ENCODE results near the gene HMOX2.

Gene HMOX2, protein sequence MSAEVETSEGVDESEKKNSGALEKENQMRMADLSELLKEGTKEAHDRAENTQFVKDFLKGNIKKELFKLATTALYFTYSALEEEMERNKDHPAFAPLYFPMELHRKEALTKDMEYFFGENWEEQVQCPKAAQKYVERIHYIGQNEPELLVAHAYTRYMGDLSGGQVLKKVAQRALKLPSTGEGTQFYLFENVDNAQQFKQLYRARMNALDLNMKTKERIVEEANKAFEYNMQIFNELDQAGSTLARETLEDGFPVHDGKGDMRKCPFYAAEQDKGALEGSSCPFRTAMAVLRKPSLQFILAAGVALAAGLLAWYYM

GRCh38 chr16:4475880-4476788 lies at the start of gene HMOX2:
HMOX2 (plus strand) TSS chr16:4476398; CDS start chr16:4505525, 29,127 bp downstream.
- TF ChIP-seq ZFX (IDR thresholded peaks at IDR 0.05) (peak; percentile 72), CTCF (conservative IDR thresholded peaks at IDR 0.05) (peak; percentile 55)
- peak within 1 kb of the TSS; percentile 97 for H3K27ac ChIP-seq

DNA sequence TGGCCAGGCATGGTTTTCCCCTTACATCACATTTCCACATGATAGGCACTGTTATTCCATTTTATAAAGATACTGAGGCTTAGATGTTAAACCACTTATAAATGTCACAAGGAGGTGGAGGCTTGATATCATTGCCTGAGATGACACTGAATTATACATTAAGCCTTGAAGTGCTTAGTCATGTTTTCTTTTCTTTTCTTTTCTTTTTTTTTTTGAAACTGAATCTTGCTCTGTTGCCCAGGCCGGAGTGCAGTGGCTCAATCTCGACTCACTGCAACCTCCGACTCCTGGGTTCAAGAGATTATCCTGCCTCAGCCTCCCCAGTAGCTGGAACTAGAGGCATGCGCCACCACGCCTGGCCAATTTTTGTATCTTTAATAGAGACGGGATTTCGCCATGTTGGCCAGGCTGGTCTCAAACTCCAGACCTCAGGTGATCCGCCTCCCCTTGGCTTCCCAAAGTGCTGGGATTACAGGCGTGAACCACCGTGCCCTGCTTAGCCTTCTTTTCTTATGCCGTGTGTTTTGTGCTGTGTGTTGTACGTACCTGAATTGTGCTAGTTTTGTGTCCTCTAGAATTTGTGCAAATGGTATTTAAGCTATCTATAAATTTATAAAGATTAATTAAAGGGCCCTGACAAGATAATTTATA lies 49.4 kb upstream of the HMOX2 start:
- peak overlapping the region; percentile 94 for H3K27ac ChIP-seq
- TF ChIP-seq CTCF (conservative IDR thresholded peaks at IDR 0.05): no peak
- no peak for TF ChIP-seq ZFX (IDR thresholded peaks at IDR 0.05)

DNA sequence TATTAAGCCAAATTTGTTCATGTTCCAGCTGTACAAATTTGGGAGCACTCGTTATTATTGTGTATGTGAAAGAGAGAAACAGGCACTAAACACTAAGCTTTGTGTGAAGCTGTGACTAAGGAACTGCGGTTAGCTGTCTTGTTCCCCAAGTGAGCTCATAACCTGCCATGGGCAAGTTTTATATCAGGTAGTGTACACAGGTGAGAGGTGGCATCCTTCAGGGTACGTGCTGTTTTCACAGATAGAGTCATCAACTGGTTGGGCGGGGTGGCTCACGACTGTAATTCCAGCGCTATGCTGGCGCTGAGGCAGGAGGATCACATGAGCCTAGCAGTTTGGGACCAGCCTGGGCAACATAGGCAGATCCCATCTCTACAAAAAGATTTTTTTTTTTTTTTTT lies 47.7 kb upstream of the HMOX2 start:
- TF ChIP-seq CTCF (conservative IDR thresholded peaks at IDR 0.05): no peak
- no peak for TF ChIP-seq ZFX (IDR thresholded peaks at IDR 0.05)
- no peak overlapping the region for H3K27ac ChIP-seq

DNA sequence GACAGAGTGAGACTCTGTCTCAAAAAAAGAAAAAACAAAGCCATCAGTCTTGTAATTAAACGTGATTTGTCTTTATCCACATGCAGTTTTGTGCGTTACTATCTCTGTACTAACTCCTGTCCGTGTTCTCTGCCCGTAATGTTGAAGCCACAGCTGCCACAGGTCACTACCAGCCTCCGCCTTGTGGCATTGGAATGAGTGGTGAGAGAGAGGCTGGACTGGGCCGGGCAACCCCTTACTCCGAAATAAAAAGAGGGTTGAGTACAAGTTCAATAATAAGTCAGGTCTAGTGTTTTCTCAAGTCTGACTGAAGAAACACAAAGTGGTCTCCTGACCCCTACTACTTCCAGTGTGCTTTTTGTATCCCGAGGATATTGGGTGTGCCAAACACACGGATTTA lies 45.2 kb upstream of the HMOX2 start:
- no peak for TF ChIP-seq CTCF (conservative IDR thresholded peaks at IDR 0.05)
- TF ChIP-seq ZFX (IDR thresholded peaks at IDR 0.05): no peak

GRCh38 chr16:4433228-4433627 lies 43.0 kb upstream of the HMOX2 start:
- no peak for TF ChIP-seq CTCF (conservative IDR thresholded peaks at IDR 0.05)
- TF ChIP-seq ZFX (IDR thresholded peaks at IDR 0.05): no peak
- no peak overlapping the region for H3K27ac ChIP-seq

More for the DNA sequence above, 45.2 kb upstream of the HMOX2 start:
- H3K27ac ChIP-seq: no peak overlapping the region

- H3K27ac ChIP-seq: no peak overlapping the region
- TF ChIP-seq ZFX (IDR thresholded peaks at IDR 0.05) (no peak), CTCF (conservative IDR thresholded peaks at IDR 0.05) (no peak)
These were observed 42.0 kb upstream of the HMOX2 start for GRCh38 chr16:4433914-4434787.
